ENCODE data around the gene GPR180.
"Not testable (repeated sequence)": the region's sequence is repeated elsewhere in the genome, so short reads cannot be mapped to it uniquely, and the experiment has no call there.

Gene GPR180

DNA sequence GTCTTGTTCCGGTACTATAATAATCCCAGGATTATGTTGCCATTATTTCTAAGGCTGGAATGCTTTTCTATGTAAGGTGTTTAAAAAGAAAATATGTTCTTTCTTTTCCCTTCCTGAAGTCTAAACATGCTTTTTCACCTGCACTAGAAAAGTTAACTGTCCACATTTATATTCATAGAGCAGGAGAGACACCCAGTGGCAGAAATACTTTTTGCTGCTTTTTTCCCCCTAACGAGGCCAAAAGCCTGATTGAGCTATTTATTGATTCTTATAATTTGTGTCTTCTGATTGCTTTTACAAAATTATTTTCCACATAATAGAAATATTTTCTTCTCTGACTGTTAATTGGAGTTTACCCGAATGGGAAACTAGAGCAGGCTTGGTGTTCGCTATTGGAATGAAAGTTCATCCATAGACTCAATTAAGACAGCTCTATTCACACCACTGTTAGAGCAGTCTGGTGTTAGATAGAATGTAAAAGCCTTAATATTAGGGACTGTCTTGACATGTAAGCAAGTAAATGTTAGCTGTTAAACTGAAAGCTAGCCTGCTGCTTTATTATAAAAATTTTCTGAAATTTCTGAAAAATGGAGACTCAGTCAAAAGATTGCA is 15.8 kb downstream of the GPR180 start:
- TF ChIP-seq CTCF (IDR thresholded peaks at IDR 0.05; ENCODE audit: borderline replicate concordance, insufficient read depth, low read depth, low read length) = peak; percentile 30; the same call in 1 of the 2 replicates
- H3K4me3 ChIP-seq (ENCODE audit: low read depth, low read length) = no peak overlapping the region

- no peak overlapping the region for H3K4me3 ChIP-seq (ENCODE audit: low read depth, low read length)
- peak; percentile 65 for TF ChIP-seq CTCF (IDR thresholded peaks at IDR 0.05; ENCODE audit: borderline replicate concordance, insufficient read depth, low read depth, low read length)
Observed at GRCh38 chr13:94620286-94620896, 18.7 kb downstream of the GPR180 start.

GRCh38 chr13:94622344-94622743 is 20.7 kb downstream of the GPR180 start:
- no peak for TF ChIP-seq CTCF (IDR thresholded peaks at IDR 0.05; ENCODE audit: borderline replicate concordance, insufficient read depth, low read depth, low read length)

DNA sequence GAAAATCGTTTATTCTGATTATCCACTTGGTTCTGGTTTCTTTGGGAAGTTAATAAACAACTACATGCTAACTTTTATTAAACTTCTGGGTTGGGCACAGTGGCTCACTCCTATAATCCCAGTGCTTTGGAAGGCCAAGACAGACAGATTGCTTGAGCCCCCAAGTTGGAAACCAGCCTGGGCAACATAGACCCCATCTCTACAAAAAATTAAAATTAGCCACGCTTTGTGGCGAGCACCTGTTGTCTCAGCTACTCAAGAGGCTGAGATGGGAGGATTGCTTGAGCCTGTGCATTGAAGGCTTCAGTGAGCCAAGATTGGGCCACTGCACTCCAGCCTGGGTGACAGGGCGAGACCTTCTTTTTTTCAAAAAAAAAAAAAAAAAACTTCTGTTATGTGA is 21.7 kb downstream of the GPR180 start:
- H3K4me3 ChIP-seq (ENCODE audit: low read depth, low read length) = no peak overlapping the region
- no peak for TF ChIP-seq CTCF (IDR thresholded peaks at IDR 0.05; ENCODE audit: borderline replicate concordance, insufficient read depth, low read depth, low read length)

More at GRCh38 chr13:94622344-94622743, 20.7 kb downstream of the GPR180 start:
- H3K4me3 ChIP-seq (ENCODE audit: low read depth, low read length) = no peak overlapping the region

DNA sequence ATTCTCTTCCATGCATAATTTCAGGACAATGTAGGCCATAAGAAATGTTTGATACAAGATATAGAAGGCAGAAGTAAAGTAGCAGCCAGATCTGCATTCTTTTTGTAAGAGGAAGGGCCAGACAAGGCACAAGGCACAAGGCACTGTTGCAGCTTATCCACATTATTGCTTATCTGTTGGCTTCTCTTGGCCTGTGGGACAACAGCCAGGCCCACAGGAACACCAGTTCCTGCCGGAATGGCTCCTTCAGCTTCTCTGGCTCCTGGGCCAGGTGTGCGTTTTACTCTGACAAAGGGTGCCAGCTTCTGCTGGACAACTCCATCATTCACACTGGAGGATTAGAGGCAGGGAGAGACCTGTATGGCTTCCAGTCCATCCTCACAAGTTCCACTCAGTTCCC is 29.2 kb downstream of the GPR180 start:
- no peak for TF ChIP-seq CTCF (IDR thresholded peaks at IDR 0.05; ENCODE audit: borderline replicate concordance, insufficient read depth, low read depth, low read length)
- H3K4me3 ChIP-seq (ENCODE audit: low read depth, low read length) = no peak overlapping the region

DNA sequence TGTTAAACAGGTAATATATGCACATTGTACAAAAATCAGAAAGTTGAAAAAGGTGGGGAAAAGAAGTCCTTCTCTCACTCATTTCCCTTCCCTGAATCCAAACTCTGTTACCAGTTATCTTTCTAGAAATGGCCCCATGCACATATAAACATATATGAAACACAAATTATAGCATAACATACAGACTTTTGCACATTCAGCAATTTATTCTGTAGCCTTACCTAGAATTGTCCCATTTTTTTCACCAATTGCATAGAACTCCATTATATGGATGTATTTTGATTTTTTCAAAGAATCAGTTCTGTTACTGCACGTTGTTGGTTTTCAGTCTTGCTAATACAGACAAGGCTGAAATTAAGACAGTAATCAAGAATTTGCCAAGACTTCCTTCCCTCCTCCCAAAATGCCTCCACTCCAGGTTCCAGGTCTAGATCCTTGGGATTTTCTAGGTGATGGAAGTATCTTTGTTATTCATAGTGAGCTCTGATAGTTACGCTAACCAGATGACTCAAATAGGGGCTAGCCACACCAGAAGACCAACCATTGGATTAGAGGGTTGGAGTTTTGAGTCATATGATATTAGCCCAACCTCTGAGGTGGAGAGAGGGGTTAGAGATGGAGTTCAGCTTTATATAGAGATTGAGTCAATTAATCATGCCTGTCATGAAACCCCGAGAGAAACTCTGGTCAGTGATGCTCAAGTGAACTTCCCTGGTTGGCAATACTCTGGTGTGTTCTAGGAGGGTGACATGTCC is 30.7 kb downstream of the GPR180 start:
- H3K4me3 ChIP-seq (ENCODE audit: low read depth, low read length) = no peak overlapping the region
- no peak for TF ChIP-seq CTCF (IDR thresholded peaks at IDR 0.05; ENCODE audit: borderline replicate concordance, insufficient read depth, low read depth, low read length)

- not testable (repeated sequence) for H3K4me3 ChIP-seq (ENCODE audit: low read depth, low read length)
Observed at GRCh38 chr13:94636096-94636495, 34.4 kb downstream of the GPR180 start.

Measured in GM12875 (cell line).